ENCODE results near the gene YWHAH. TPM values are rescaled to one million over a fixed set of nuclear protein-coding genes. Genes with fewer than 3 reads are reported as not detected.
"Not testable (repeated sequence)": the region's sequence is repeated elsewhere in the genome, so short reads cannot be mapped to it uniquely, and the experiment has no call there.

Gene YWHAH
- total RNA-seq, 2 donors from 2014 or later, result 41.9 to 62.4 TPM

- 72% methylated on average over 5 of the region's 5 CpGs for WGBS
- DNase-seq (ENCODE audit: low spot score), result no peak
- no peaks in the 10 kb centered on the region for H3K4me1 ChIP-seq (replicated peaks)
- H3K9me3 ChIP-seq, result no peaks in the 10 kb centered on the region
- H3K4me3 ChIP-seq, result no peak overlapping the region
- TF ChIP-seq, protein P1, sequence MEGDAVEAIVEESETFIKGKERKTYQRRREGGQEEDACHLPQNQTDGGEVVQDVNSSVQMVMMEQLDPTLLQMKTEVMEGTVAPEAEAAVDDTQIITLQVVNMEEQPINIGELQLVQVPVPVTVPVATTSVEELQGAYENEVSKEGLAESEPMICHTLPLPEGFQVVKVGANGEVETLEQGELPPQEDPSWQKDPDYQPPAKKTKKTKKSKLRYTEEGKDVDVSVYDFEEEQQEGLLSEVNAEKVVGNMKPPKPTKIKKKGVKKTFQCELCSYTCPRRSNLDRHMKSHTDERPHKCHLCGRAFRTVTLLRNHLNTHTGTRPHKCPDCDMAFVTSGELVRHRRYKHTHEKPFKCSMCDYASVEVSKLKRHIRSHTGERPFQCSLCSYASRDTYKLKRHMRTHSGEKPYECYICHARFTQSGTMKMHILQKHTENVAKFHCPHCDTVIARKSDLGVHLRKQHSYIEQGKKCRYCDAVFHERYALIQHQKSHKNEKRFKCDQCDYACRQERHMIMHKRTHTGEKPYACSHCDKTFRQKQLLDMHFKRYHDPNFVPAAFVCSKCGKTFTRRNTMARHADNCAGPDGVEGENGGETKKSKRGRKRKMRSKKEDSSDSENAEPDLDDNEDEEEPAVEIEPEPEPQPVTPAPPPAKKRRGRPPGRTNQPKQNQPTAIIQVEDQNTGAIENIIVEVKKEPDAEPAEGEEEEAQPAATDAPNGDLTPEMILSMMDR (IDR thresholded peaks at IDR 0.05), result no peak
- TF ChIP-seq POLR2AphosphoS5 (IDR thresholded peaks at IDR 0.05) (no peak), POLR2A (IDR thresholded peaks at IDR 0.05) (no peak)
- no peaks in the 10 kb centered on the region for H3K36me3 ChIP-seq
- intact Hi-C loops (cut with DNase I), result loop anchor here (10.0 kb wide), 1 partner anchor 501 kb away; the partner anchor contains the start of gene FBXO7
- no peaks in the 10 kb centered on the region for H3K27me3 ChIP-seq (replicated peaks; ENCODE audit: insufficient read depth)
- no peak overlapping the region for H3K27ac ChIP-seq
Measured at GRCh38 chr22:31973739-31974138, 29.4 kb downstream of the YWHAH start.

GRCh38 chr22:31977141-31977841, 33.0 kb downstream of the YWHAH start:
- Histone ChIP-seq H3K27ac (no peak overlapping the region), H3K4me1 (replicated peaks) (no peaks in the 10 kb centered on the region), H3K4me3 (no peak overlapping the region), H3K9me3 (no peaks in the 10 kb centered on the region), H3K27me3 (replicated peaks; ENCODE audit: insufficient read depth) (no peaks in the 10 kb centered on the region), H3K36me3 (no peaks in the 10 kb centered on the region)
- no peak for TF ChIP-seq POLR2A (IDR thresholded peaks at IDR 0.05)
- peak; percentile 35 for TF ChIP-seq POLR2AphosphoS5 (IDR thresholded peaks at IDR 0.05)
- TF ChIP-seq, protein P1 (IDR thresholded peaks at IDR 0.05), result peak; percentile 62 to 85 (median 78)
- peak; percentile 78 for DNase-seq (ENCODE audit: low spot score)
- intact Hi-C loops (cut with DNase I), result loop anchor here (5.0 to 10.0 kb wide), 3 partner anchors 105 to 498 kb away; partner anchors contain the start of gene FBXO7
- 8% methylated on average over 9 of the region's 9 CpGs for WGBS

- DNase-seq (ENCODE audit: low spot score), result no peak
- TF ChIP-seq, protein P1 (IDR thresholded peaks at IDR 0.05), result no peak
- TF ChIP-seq POLR2AphosphoS5 (IDR thresholded peaks at IDR 0.05) (no peak), POLR2A (IDR thresholded peaks at IDR 0.05) (no peak)
- H3K27ac ChIP-seq, result no peak overlapping the region
- intact Hi-C loops (cut with DNase I), result loop anchor here (5.0 to 10.0 kb wide), 3 partner anchors 104 to 497 kb away; partner anchors contain the start of gene FBXO7
- no peaks in the 10 kb centered on the region for H3K4me1 ChIP-seq (replicated peaks)
- 87% methylated on average over 3 of the region's 3 CpGs for WGBS
- no peaks in the 10 kb centered on the region for H3K36me3 ChIP-seq
- H3K9me3 ChIP-seq, result no peaks in the 10 kb centered on the region
- no peak overlapping the region for H3K4me3 ChIP-seq
- H3K27me3 ChIP-seq (replicated peaks; ENCODE audit: insufficient read depth), result no peaks in the 10 kb centered on the region
Measured at GRCh38 chr22:31977939-31978338, 33.6 kb downstream of the YWHAH start.

- intact Hi-C loops (cut with DNase I), result no loop called here
Measured at GRCh38 chr22:31980628-31981027, 36.3 kb downstream of the YWHAH start.

GRCh38 chr22:31981976-31982375, 37.6 kb downstream of the YWHAH start:
- H3K9me3 ChIP-seq; H3K27ac ChIP-seq; H3K27me3 ChIP-seq (replicated peaks; ENCODE audit: insufficient read depth); DNase-seq (ENCODE audit: low spot score); intact Hi-C loops (cut with DNase I); H3K4me1 ChIP-seq (replicated peaks); H3K4me3 ChIP-seq; H3K36me3 ChIP-seq: not testable (repeated sequence)
- WGBS, result 93% methylated on average over 8 of the region's 8 CpGs

More at GRCh38 chr22:31980628-31981027, 36.3 kb downstream of the YWHAH start:
- no peaks in the 10 kb centered on the region for H3K36me3 ChIP-seq
- WGBS, result 67% methylated on average over 4 of the region's 4 CpGs
- H3K4me3 ChIP-seq, result no peak overlapping the region
- TF ChIP-seq POLR2A (IDR thresholded peaks at IDR 0.05) (no peak), POLR2AphosphoS5 (IDR thresholded peaks at IDR 0.05) (no peak)
- TF ChIP-seq, protein P1 (IDR thresholded peaks at IDR 0.05), result no peak
- no peaks in the 10 kb centered on the region for H3K27me3 ChIP-seq (replicated peaks; ENCODE audit: insufficient read depth)
- no peaks in the 10 kb centered on the region for H3K9me3 ChIP-seq
- H3K27ac ChIP-seq, result no peak overlapping the region
- no peaks in the 10 kb centered on the region for H3K4me1 ChIP-seq (replicated peaks)
- DNase-seq (ENCODE audit: low spot score), result no peak
